ENCODE results near the gene WFDC11.

WFDC11 gene

GRCh38 chr20:45621593-45621992, 48.4 kb downstream of the WFDC11 start:
- DNase-seq = no peak

- DNase-seq = no peak
Observed at GRCh38 chr20:45617591-45617990, 52.4 kb downstream of the WFDC11 start.

- DNase-seq = no peak
Observed at GRCh38 chr20:45612314-45612713, 57.7 kb downstream of the WFDC11 start.

- DNase-seq = no peak
Observed at GRCh38 chr20:45611054-45611453, 59.0 kb downstream of the WFDC11 start.

- DNase-seq = no peak
Observed at GRCh38 chr20:45607810-45608209, 62.2 kb downstream of the WFDC11 start.
